Naive thymus-derived CD4-positive, alpha-beta T cell (primary cell): ENCODE data around the gene CCDC194. TPM values are rescaled to one million over a fixed set of nuclear protein-coding genes. Genes with fewer than 3 reads are reported as not detected.

Experiments used
- ATAC-seq: fragments of 150-1000 bp; cut with Tn5 transposase; 2 replicates; pipeline ENCODE4 v1.10.0; 2021; ENCODE audit warnings: mild to moderate bottlenecking, moderate library complexity
- CTCF ChIA-PET: fragments of 350-600 bp; sonication (Branson Sonifier 250); formaldehyde crosslinking; loops from one replicate; lab custom pipeline; 2021; ENCODE audit warnings: antibody characterized with exemption; lab: Charles Lee
- POLR2A ChIA-PET: fragments of 350-600 bp; sonication (Branson Sonifier 250); formaldehyde crosslinking; loops from one replicate; lab custom pipeline; 2021; ENCODE audit warnings: antibody characterized with exemption, inconsistent platforms; lab: Charles Lee
- DNase-seq, 9 donors: peaks; one replicate each; pipeline versions ENCODE4 v3.0.0 to v3.0.0-alpha.2; 2020 to 2022; ENCODE audit warnings: mixed read lengths in 1 of 9
- H3K27ac ChIP-seq: one replicate; pipeline ENCODE4 v1.7.0; 2013; ENCODE audit warnings: mild to moderate bottlenecking, low read depth, low read length, moderate library complexity
- H3K27me3 ChIP-seq, 2 donors: one replicate each; pipeline ENCODE4 v1.7.0; 2013; ENCODE audit warnings: low read length in 2 of 2, mild to moderate bottlenecking in 2 of 2, moderate library complexity in 2 of 2; ENCODE audit not compliant: control insufficient read depth in 2 of 2, insufficient read depth in 2 of 2
- H3K36me3 ChIP-seq, 3 experiments: 1 replicate in 2 of 3; 2 replicates in 1 of 3; pipeline ENCODE4 v1.7.0; 2013; ENCODE audit warnings: low read length in 3 of 3, mild to moderate bottlenecking in 3 of 3, moderate library complexity in 1 of 3; ENCODE audit not compliant: insufficient read depth in 3 of 3, control insufficient read depth in 2 of 3
- H3K4me1 ChIP-seq, 2 donors: one replicate each; pipeline ENCODE4 v1.7.0; 2013; ENCODE audit warnings: low read length in 2 of 2, mild to moderate bottlenecking in 2 of 2, moderate library complexity in 1 of 2; ENCODE audit not compliant: control insufficient read depth in 2 of 2, insufficient read depth in 2 of 2
- H3K4me3 ChIP-seq: 2 replicates; pipeline ENCODE4 v1.7.0; 2013; ENCODE audit warnings: mild to moderate bottlenecking, low read length
- H3K9me3 ChIP-seq, 3 experiments: 1 replicate in 2 of 3; 2 replicates in 1 of 3; pipeline ENCODE4 v1.7.0; 2013; ENCODE audit warnings: low read length in 3 of 3; ENCODE audit not compliant: control insufficient read depth in 2 of 3
- H3K27ac Mint-ChIP-seq, 9 donors: one replicate each; pipeline ENCODE4 v1.8.0; 2020 to 2022; ENCODE audit warnings: mixed read lengths in 9 of 9, mild to moderate bottlenecking in 8 of 9, moderate library complexity in 5 of 9, inconsistent platforms in 2 of 9
- H3K27me3 Mint-ChIP-seq, 5 donors: one replicate each; pipeline ENCODE4 v1.8.0; 2021 to 2022; ENCODE audit warnings: mixed read lengths in 5 of 5, mild to moderate bottlenecking in 1 of 5
- H3K36me3 Mint-ChIP-seq, 5 donors: one replicate each; pipeline ENCODE4 v1.8.0; 2020 to 2022; ENCODE audit warnings: mixed read lengths in 5 of 5, mild to moderate bottlenecking in 3 of 5, inconsistent platforms in 1 of 5
- H3K4me1 Mint-ChIP-seq, 7 donors: one replicate each; pipeline ENCODE4 v1.8.0; 2020 to 2022; ENCODE audit warnings: mixed read lengths in 7 of 7, mild to moderate bottlenecking in 3 of 7, inconsistent platforms in 1 of 7
- H3K4me3 Mint-ChIP-seq, 10 donors: one replicate each; pipeline ENCODE4 v1.8.0; 2020 to 2022; ENCODE audit warnings: mild to moderate bottlenecking in 10 of 10, mixed read lengths in 10 of 10, moderate library complexity in 6 of 10, inconsistent platforms in 2 of 10
- H3K9me3 Mint-ChIP-seq, 11 donors: one replicate each; pipeline ENCODE4 v1.8.0; 2020 to 2022; ENCODE audit warnings: mixed read lengths in 11 of 11, mild to moderate bottlenecking in 4 of 11, inconsistent platforms in 1 of 11, moderate library complexity in 1 of 11
- intact Hi-C, 2 donors: fragments of 100-400 bp; cut with micrococcal nuclease; formaldehyde crosslinking; loops; one replicate each; pipeline ENCODE4 v1.15.1; 2023
- polyA plus RNA-seq, 2 donors: library from polyadenylated mRNA; unstranded; fragments of 300-500 nt; fragmentation: Illumina TruSeq; gene quantifications; one replicate each; pipeline ENCODE4 v1.2.3, GENCODE V29; 2021
- total RNA-seq, 6 experiments: library from RNA in 5 of 6; stranded (reverse) in 5 of 6; gene quantifications; 1 replicate in 5 of 6; 2 replicates in 1 of 6; pipeline ENCODE4 v1.2.3 and lab custom pipeline; 2021 to 2026

The CCDC194 gene
- total and polyA plus RNA-seq, 7 experiments from 2014 or later: 0.47 to 4.8 (median 2.3) TPM; not detected in 2

- peaks cover 0 to 13% (median 0%) of the 10 kb centered on the region in 5 donors for H3K36me3 Mint-ChIP-seq
- H3K27me3 Mint-ChIP-seq: peaks cover 0 to 12% (median 0%) of the 10 kb centered on the region in 5 donors
- ChIA-PET POLR2A (interaction anchor here (1.1 to 1.3 kb wide), 2 partner anchors 71 to 73 kb away, joined by 4 read pairs; no protein-coding TSS in a partner anchor), CTCF (interaction anchor here (0.6 to 2.6 kb wide), 7 partner anchors 12 to 98 kb away, joined by 3 to 9 read pairs (median 3); partner anchors contain the start of gene MVB12A)
- DNase-seq (peak in 5 of 9 donors; percentile 28 to 64 (median 52)), ATAC-seq (no peak)
- H3K27ac Mint-ChIP-seq: peak overlapping the region in 8 of 9 donors; percentile 58 to 89 (median 72)
- no peaks in the 10 kb centered on the region for H3K9me3 ChIP-seq
- peaks cover 6 to 27% (median 22%) of the 10 kb centered on the region in 7 donors for H3K4me1 Mint-ChIP-seq
- peaks cover 15 to 18% of the 10 kb centered on the region in 2 donors for H3K4me1 ChIP-seq
- H3K36me3 ChIP-seq: no peaks in the 10 kb centered on the region
- H3K27me3 ChIP-seq: no peaks in the 10 kb centered on the region
- peak overlapping the region in 4 of 10 donors; percentile 25 to 61 (median 30) for H3K4me3 Mint-ChIP-seq
- H3K9me3 Mint-ChIP-seq: no peaks in the 10 kb centered on the region
- intact Hi-C loops: loop anchor here (1.0 to 2.0 kb wide), 5 partner anchors 10 to 460 kb away; partner anchors contain the start of genes BST2 (in 1 of the 2) and TMEM221 (in 1 of the 2)
- H3K4me3 ChIP-seq: no peak overlapping the region
- H3K27ac ChIP-seq: no peak overlapping the region
Measured at GRCh38 chr19:17394891-17395415, 957 bp upstream of the CCDC194 start.

DNA sequence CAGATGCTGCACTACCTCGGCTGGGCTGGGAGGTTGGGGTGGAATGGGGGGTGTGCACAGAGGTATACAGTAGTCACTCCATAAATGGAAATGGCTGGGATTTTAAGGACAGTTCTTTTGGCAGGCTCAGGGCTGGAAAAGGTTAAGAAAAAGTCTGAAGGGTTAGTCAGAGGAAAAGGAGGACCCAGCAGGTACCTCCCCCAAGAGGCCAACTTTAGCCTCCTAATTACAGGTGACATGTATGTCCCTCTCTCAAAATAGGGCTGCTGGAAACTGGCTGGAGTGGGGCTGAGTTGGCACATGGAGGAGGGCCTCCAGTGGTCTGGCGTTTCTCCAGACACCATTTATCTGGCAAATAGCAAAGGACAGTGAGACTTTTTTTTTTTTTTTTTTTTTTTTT lies 994 bp downstream of the CCDC194 start:
- no peak for ATAC-seq
- Mint-ChIP-seq H3K36me3 (peaks cover 0 to 13% (median 0%) of the 10 kb centered on the region in 5 donors), H3K27me3 (peaks cover 0 to 28% (median 0%) of the 10 kb centered on the region in 5 donors), H3K4me3 (peak overlapping the region in 1 of 10 donors; percentile 20), H3K4me1 (peaks cover 6 to 27% (median 22%) of the 10 kb centered on the region in 7 donors), H3K9me3 (peaks cover 0 to 3% (median 0%) of the 10 kb centered on the region in 11 donors), H3K27ac (peak overlapping the region in 1 of 9 donors; percentile 55)
- Histone ChIP-seq H3K4me3 (no peak overlapping the region), H3K27me3 (no peaks in the 10 kb centered on the region), H3K36me3 (no peaks in the 10 kb centered on the region), H3K9me3 (no peaks in the 10 kb centered on the region), H3K27ac (no peak overlapping the region), H3K4me1 (peaks cover 15 to 18% of the 10 kb centered on the region in 2 donors)
- DNase-seq: no peak
- CTCF ChIA-PET: no interaction called here
- POLR2A ChIA-PET: interaction anchor here (0.6 to 1.6 kb wide), 2 partner anchors 75 to 178 kb away, joined by 3 read pairs; no protein-coding TSS in a partner anchor
- intact Hi-C loops: no loop called here

DNA sequence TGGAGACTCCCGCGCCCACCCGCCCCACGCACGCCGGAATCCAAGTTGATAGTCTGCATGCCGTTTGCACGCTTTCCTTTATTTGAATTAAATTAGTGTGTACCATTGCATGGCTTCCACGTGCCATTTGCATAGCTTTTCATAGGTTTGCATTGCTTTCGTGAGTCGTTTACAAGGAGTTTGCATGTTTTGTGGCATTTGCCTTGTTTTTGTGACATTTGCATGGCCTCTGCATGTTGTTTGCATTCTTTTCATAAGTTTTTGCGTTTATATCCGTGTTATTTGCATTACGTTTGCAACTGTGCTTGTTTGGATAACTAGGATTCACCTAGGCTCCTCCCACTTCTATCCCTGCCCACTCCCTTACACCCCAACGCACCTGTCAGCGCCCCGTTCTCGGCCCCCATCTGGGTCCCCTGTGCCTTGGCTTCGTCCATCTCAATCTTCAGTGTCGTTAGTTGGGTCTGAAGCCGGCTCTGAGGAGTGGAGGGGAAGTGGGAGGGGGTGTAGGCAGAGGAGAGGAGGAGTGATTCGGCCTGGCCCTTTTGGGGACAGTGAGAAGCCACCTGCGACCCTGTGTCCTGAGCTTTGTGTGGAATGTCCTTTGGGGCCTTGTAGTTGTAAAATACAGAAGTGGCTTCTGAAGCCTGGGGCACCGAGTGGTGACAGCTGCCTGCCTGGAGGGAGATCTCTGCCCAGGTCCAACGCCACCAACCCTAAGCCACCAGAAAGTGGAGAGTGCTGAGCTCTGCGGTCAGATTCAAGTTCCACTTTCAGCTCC lies 2.4 kb downstream of the CCDC194 start:
- DNase-seq: no peak
- intact Hi-C loops: loop anchor here (1.0 to 2.0 kb wide), 11 partner anchors 9 to 317 kb away; partner anchors contain the start of genes BABAM1 (in 1 of the 2), BST2 (in 1 of the 2), GTPBP3 (in 1 of the 2) and HAUS8 (in 1 of the 2)

GRCh38 chr19:17390665-17391370 lies 3.2 kb downstream of the CCDC194 start:
- intact Hi-C loops: loop anchor here (1.0 to 2.0 kb wide), 11 partner anchors 9 to 316 kb away; partner anchors contain the start of genes BABAM1 (in 1 of the 2), BST2 (in 1 of the 2), GTPBP3 (in 1 of the 2) and HAUS8 (in 1 of the 2)
- CTCF ChIA-PET: interaction anchor here (0.5 to 1.6 kb wide), 2 partner anchors 10 to 60 kb away, joined by 3 to 5 read pairs; no protein-coding TSS in a partner anchor
- Histone ChIP-seq H3K4me3 (peak overlapping the region; percentile 84), H3K36me3 (no peaks in the 10 kb centered on the region), H3K9me3 (no peaks in the 10 kb centered on the region), H3K27ac (peak overlapping the region; percentile 2), H3K27me3 (no peaks in the 10 kb centered on the region), H3K4me1 (peaks cover 15 to 18% of the 10 kb centered on the region in 2 donors)
- Mint-ChIP-seq H3K4me3 (peak overlapping the region; percentile 85 to 98 (median 92)), H3K9me3 (peaks cover 0 to 3% (median 0%) of the 10 kb centered on the region in 11 donors), H3K27ac (peak overlapping the region in 5 of 9 donors; percentile 28 to 92 (median 61)), H3K36me3 (peaks cover 0 to 9% (median 0%) of the 10 kb centered on the region in 5 donors), H3K4me1 (peaks cover 6 to 30% (median 20%) of the 10 kb centered on the region in 7 donors), H3K27me3 (peaks cover 0 to 28% (median 0%) of the 10 kb centered on the region in 5 donors)
- peak; percentile 100 for ATAC-seq
- POLR2A ChIA-PET: interaction anchor here (0.6 to 1.2 kb wide), 5 partner anchors 13 to 362 kb away, joined by 3 to 4 read pairs (median 3); partner anchors contain the start of genes GTPBP3 and USE1
- peak; percentile 77 to 93 (median 85) for DNase-seq

More for the DNA sequence above, 2.4 kb downstream of the CCDC194 start:
- POLR2A ChIA-PET: interaction anchor here (0.7 to 1.2 kb wide), 7 partner anchors 12 to 363 kb away, joined by 3 to 4 read pairs (median 3); partner anchors contain the start of gene USE1
- peak overlapping the region; percentile 72 to 98 (median 92) for H3K4me3 Mint-ChIP-seq
- peaks cover 0 to 28% (median 0%) of the 10 kb centered on the region in 5 donors for H3K27me3 Mint-ChIP-seq
- H3K4me1 ChIP-seq: peaks cover 15 to 18% of the 10 kb centered on the region in 2 donors
- peak overlapping the region in 5 of 9 donors; percentile 15 to 74 (median 43) for H3K27ac Mint-ChIP-seq
- H3K4me1 Mint-ChIP-seq: peaks cover 6 to 27% (median 20%) of the 10 kb centered on the region in 7 donors
- H3K36me3 Mint-ChIP-seq: peaks cover 0 to 9% (median 0%) of the 10 kb centered on the region in 5 donors
- no peak overlapping the region for H3K27ac ChIP-seq
- ATAC-seq: no peak
- CTCF ChIA-PET: interaction anchor here (0.7 to 1.3 kb wide), 7 partner anchors 28 to 208 kb away, joined by 3 to 5 read pairs (median 4); no protein-coding TSS in a partner anchor
- H3K27me3 ChIP-seq: no peaks in the 10 kb centered on the region
- H3K36me3 ChIP-seq: no peaks in the 10 kb centered on the region
- H3K4me3 ChIP-seq: peak overlapping the region; percentile 84
- peaks cover 0 to 3% (median 0%) of the 10 kb centered on the region in 11 donors for H3K9me3 Mint-ChIP-seq
- no peaks in the 10 kb centered on the region for H3K9me3 ChIP-seq

GRCh38 chr19:17389957-17390664 lies 3.9 kb downstream of the CCDC194 start:
- Histone ChIP-seq H3K27ac (peak overlapping the region; percentile 2), H3K9me3 (no peaks in the 10 kb centered on the region), H3K4me1 (peaks cover 12 to 16% of the 10 kb centered on the region in 2 donors), H3K27me3 (no peaks in the 10 kb centered on the region), H3K36me3 (no peaks in the 10 kb centered on the region), H3K4me3 (peak overlapping the region; percentile 84)
- Mint-ChIP-seq H3K27ac (peak overlapping the region in 1 of 9 donors; percentile 28), H3K4me1 (peaks cover 6 to 26% (median 17%) of the 10 kb centered on the region in 7 donors), H3K27me3 (peaks cover 0 to 28% (median 0%) of the 10 kb centered on the region in 5 donors), H3K36me3 (peaks cover 0 to 8% (median 0%) of the 10 kb centered on the region in 5 donors), H3K4me3 (peak overlapping the region; percentile 85 to 98 (median 92)), H3K9me3 (peaks cover 0 to 3% (median 0%) of the 10 kb centered on the region in 11 donors)
- ChIA-PET CTCF (interaction anchor here (0.5 to 2.5 kb wide), 11 partner anchors 9 to 183 kb away, joined by 3 to 10 read pairs (median 4); partner anchors contain the start of genes MRPL34 and MVB12A), POLR2A (interaction anchor here (0.9 to 1.2 kb wide), 4 partner anchors 13 to 97 kb away, joined by 3 to 4 read pairs (median 3); partner anchors contain the start of genes DDA1 and GTPBP3)
- intact Hi-C loops: loop anchor here in 1 of 2 donors (2.0 kb wide), 4 partner anchors 15 to 315 kb away; partner anchors contain the start of genes BST2, GTPBP3, HAUS8 and MYO9B
- DNase-seq (no peak), ATAC-seq (no peak)
